HG03442 (cell line): ENCODE results near the gene DCLK3.

ENCODE experiments used
- ATAC-seq: cut with Tn5 transposase; IDR thresholded peaks from one replicate; pipeline ENCODE4 v1.9.1; 2021; ENCODE audit warnings: mild to moderate bottlenecking, moderate library complexity; ENCODE audit not compliant: unreplicated experiment

The DCLK3 gene

GRCh38 chr3:36713904-36714303 lies 50.4 kb downstream of the DCLK3 start:
- no peak for ATAC-seq

- ATAC-seq, result no peak
Measured at GRCh38 chr3:36710606-36711005, 53.7 kb downstream of the DCLK3 start.

GRCh38 chr3:36709826-36710365 lies 54.5 kb downstream of the DCLK3 start:
- ATAC-seq, result no peak

- ATAC-seq, result no peak
Measured at GRCh38 chr3:36709281-36709680, 55.1 kb downstream of the DCLK3 start.

- peak; percentile 94 for ATAC-seq
Measured at GRCh38 chr3:36707623-36708409, 56.5 kb downstream of the DCLK3 start.

GRCh38 chr3:36705015-36705414 lies 59.3 kb downstream of the DCLK3 start:
- ATAC-seq, result no peak

- no peak for ATAC-seq
Measured at GRCh38 chr3:36704280-36704679, 60.1 kb downstream of the DCLK3 start.

GRCh38 chr3:36701249-36701572 lies 63.1 kb downstream of the DCLK3 start:
- ATAC-seq, result no peak

- ATAC-seq, result peak; percentile 88
Measured at GRCh38 chr3:36700537-36701248, 63.7 kb downstream of the DCLK3 start.

- ATAC-seq, result no peak
Measured at GRCh38 chr3:36698314-36698713, 66.0 kb downstream of the DCLK3 start.

GRCh38 chr3:36697229-36698001 lies 66.9 kb downstream of the DCLK3 start:
- no peak for ATAC-seq

GRCh38 chr3:36696799-36697198 lies 67.6 kb downstream of the DCLK3 start:
- no peak for ATAC-seq

GRCh38 chr3:36695769-36696137 lies 68.6 kb downstream of the DCLK3 start:
- ATAC-seq, result no peak

GRCh38 chr3:36695113-36695768 lies 69.1 kb downstream of the DCLK3 start:
- ATAC-seq, result no peak

- peak; percentile 80 for ATAC-seq
Measured at GRCh38 chr3:36693670-36694069, 70.7 kb downstream of the DCLK3 start.

- ATAC-seq, result no peak
Measured at GRCh38 chr3:36689560-36689959, 74.8 kb downstream of the DCLK3 start.

- no peak for ATAC-seq
Measured at GRCh38 chr3:36688815-36689214, 75.5 kb downstream of the DCLK3 start.

GRCh38 chr3:36686516-36686915 lies 77.8 kb downstream of the DCLK3 start:
- no peak for ATAC-seq

- no peak for ATAC-seq
Measured at GRCh38 chr3:36681867-36682266, 82.5 kb downstream of the DCLK3 start.

GRCh38 chr3:36680952-36681351 lies 83.4 kb downstream of the DCLK3 start:
- no peak for ATAC-seq
